Transverse colon (tissue), 4 donors: ENCODE results near the gene TTC16.

Experiments used
- EP300 ChIP-seq: sonication (generic); formaldehyde crosslinking; IDR thresholded peaks from one replicate; pipeline ENCODE4 v1.6.1; 2017; ENCODE audit warnings: antibody characterized with exemption, low read depth
- POLR2A ChIP-seq: fragments of 450-650 bp; IDR thresholded peaks from one replicate; pipeline ENCODE4 v1.6.1; 2016; ENCODE audit warnings: antibody characterized with exemption, mild to moderate bottlenecking, moderate library complexity
- POLR2AphosphoS5 ChIP-seq, 3 donors: sonication (generic); formaldehyde crosslinking; IDR thresholded peaks; one replicate each; pipeline ENCODE4 v1.6.1; 2016; ENCODE audit warnings: antibody characterized with exemption in 3 of 3
- TF ChIP-seq, protein P1 (sequence below), 5 experiments: fragments of 200-600 bp in 3 of 5; fragments of 450-650 bp in 2 of 5; sonication (generic) in 3 of 5; IDR thresholded peaks; 1 replicate in 2 of 5; 2 replicates in 3 of 5; pipeline ENCODE4 v1.5.1; 2016 to 2017; ENCODE audit warnings: antibody characterized with exemption in 5 of 5, inconsistent platforms in 3 of 5, mild to moderate bottlenecking in 2 of 5, moderate library complexity in 1 of 5

DNA sequence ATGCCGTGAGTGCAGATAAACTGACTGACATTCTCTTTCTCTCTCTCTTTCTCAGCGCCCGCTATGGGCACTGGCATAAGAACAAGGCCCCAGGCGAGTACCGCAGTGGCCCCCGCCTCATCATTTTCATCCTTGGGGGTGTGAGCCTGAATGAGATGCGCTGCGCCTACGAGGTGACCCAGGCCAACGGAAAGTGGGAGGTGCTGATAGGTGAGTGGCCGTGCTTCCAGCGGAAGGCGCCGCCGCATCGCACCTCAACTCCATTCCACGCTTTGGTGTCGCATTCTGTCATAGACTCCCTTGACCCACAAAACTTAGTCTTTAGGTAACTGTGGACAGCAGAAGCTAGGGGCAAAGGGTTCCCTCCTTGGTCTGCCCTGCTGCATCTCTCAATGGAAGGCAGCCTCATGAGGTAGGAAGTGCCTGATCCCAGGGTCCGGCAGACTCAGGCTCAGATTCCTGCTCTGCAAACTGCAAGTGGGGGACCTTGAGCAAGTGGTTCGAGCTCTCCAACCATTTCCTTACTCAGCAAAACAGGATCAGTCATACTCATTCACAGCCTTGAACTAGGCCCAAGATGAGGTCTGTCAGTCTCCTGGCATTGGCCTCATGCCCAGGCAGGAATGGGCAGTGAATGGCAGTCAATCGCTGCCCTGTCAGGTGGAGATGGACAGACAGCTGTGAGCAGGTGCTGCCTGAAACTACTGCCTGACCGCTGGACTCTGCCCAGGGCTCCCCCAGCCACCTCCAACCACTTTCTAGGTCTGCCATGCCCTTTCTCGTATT lies 33.3 kb upstream of the TTC16 start:
- TF ChIP-seq POLR2AphosphoS5 (IDR thresholded peaks at IDR 0.05): no peak
- TF ChIP-seq, protein P1, sequence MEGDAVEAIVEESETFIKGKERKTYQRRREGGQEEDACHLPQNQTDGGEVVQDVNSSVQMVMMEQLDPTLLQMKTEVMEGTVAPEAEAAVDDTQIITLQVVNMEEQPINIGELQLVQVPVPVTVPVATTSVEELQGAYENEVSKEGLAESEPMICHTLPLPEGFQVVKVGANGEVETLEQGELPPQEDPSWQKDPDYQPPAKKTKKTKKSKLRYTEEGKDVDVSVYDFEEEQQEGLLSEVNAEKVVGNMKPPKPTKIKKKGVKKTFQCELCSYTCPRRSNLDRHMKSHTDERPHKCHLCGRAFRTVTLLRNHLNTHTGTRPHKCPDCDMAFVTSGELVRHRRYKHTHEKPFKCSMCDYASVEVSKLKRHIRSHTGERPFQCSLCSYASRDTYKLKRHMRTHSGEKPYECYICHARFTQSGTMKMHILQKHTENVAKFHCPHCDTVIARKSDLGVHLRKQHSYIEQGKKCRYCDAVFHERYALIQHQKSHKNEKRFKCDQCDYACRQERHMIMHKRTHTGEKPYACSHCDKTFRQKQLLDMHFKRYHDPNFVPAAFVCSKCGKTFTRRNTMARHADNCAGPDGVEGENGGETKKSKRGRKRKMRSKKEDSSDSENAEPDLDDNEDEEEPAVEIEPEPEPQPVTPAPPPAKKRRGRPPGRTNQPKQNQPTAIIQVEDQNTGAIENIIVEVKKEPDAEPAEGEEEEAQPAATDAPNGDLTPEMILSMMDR (IDR thresholded peaks at IDR 0.05): no peak
- no peak for TF ChIP-seq EP300
- TF ChIP-seq POLR2A: no peak
